ENCODE measurements around the gene ARSJ.

ARSJ gene

DNA sequence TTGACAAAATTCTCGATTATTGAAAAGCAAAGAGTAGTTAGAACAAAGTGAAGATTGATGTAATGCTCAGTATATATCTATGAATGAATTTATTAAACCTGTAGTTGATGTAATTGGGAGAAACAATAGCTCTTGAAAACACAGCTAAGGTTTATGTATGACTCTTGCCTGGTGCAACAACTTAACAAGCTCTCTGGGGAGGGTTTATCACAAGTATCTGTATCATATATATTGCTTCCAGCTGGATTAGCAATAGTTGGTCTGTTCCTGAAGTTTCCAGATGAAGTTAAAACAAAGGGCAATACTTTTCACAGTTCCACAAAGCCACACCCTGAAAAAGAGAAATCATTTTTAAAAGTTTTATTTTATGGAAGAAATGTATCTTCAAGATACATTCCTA lies 91.4 kb downstream of the ARSJ start:
- H2AFZ ChIP-seq (ENCODE audit: low read length) = no peak overlapping the region
- H3K4me2 ChIP-seq (ENCODE audit: low read depth, low read length, poor library complexity, severe bottlenecking) = no peak overlapping the region
- H3K79me2 ChIP-seq (ENCODE audit: insufficient read depth, low read length) = no peaks in the 10 kb centered on the region
- H3K4me1 ChIP-seq (ENCODE audit: insufficient read depth, low read length, poor library complexity, severe bottlenecking) = no peaks in the 10 kb centered on the region
- H4K20me1 ChIP-seq (ENCODE audit: insufficient read depth, low read length, poor library complexity, severe bottlenecking) = no peaks in the 10 kb centered on the region
- H3K9ac ChIP-seq (ENCODE audit: low read depth, low read length, poor library complexity, severe bottlenecking) = no peak overlapping the region
- H3K27me3 ChIP-seq (ENCODE audit: insufficient read depth, low read length, poor library complexity, severe bottlenecking) = no peaks in the 10 kb centered on the region
- no peaks in the 10 kb centered on the region for H3K36me3 ChIP-seq (ENCODE audit: insufficient read depth, low read length)
- no peaks in the 10 kb centered on the region for H3K9me3 ChIP-seq (ENCODE audit: insufficient read depth, low read depth, low read length)
- H3F3A ChIP-seq (ENCODE audit: low read depth) = no peaks in the 10 kb centered on the region
- no peak overlapping the region for H3K4me3 ChIP-seq (ENCODE audit: low read length, poor library complexity, severe bottlenecking)
- TF ChIP-seq EZH2phosphoT487 (IDR thresholded peaks at IDR 0.05; ENCODE audit: borderline replicate concordance) = no peak
- TF ChIP-seq, protein P1, sequence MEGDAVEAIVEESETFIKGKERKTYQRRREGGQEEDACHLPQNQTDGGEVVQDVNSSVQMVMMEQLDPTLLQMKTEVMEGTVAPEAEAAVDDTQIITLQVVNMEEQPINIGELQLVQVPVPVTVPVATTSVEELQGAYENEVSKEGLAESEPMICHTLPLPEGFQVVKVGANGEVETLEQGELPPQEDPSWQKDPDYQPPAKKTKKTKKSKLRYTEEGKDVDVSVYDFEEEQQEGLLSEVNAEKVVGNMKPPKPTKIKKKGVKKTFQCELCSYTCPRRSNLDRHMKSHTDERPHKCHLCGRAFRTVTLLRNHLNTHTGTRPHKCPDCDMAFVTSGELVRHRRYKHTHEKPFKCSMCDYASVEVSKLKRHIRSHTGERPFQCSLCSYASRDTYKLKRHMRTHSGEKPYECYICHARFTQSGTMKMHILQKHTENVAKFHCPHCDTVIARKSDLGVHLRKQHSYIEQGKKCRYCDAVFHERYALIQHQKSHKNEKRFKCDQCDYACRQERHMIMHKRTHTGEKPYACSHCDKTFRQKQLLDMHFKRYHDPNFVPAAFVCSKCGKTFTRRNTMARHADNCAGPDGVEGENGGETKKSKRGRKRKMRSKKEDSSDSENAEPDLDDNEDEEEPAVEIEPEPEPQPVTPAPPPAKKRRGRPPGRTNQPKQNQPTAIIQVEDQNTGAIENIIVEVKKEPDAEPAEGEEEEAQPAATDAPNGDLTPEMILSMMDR (conservative IDR thresholded peaks at IDR 0.05; ENCODE audit: low read length) = no peak
- no peaks in the 10 kb centered on the region for H3K9me2 ChIP-seq (replicated peaks; ENCODE audit: low read depth, low read length)

DNA sequence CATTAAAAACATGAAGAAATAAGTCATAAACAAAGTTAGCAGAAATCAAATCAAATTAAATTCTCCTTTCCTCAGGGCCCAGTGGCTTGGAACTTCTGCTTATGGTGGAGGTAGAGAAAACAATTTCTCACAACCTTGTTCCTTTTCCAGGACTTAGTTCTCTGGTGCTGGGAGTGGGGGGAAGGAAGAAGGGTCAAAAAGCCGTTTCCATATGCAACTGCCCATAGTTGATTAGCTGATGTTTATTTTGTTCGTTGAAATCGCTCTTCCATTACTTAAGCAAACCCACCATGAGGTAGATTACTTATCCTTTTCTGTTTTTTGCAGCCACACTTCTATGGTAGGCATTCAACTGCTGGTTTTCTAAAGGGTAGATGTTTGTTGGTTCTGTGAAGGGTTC lies 94.2 kb downstream of the ARSJ start:
- Histone ChIP-seq H3K79me2 (ENCODE audit: insufficient read depth, low read length) (no peaks in the 10 kb centered on the region), H3K4me2 (ENCODE audit: low read depth, low read length, poor library complexity, severe bottlenecking) (no peak overlapping the region), H3K4me3 (ENCODE audit: low read length, poor library complexity, severe bottlenecking) (no peak overlapping the region), H3K9me3 (ENCODE audit: insufficient read depth, low read depth, low read length) (no peaks in the 10 kb centered on the region), H3K9me2 (replicated peaks; ENCODE audit: low read depth, low read length) (no peaks in the 10 kb centered on the region), H3F3A (ENCODE audit: low read depth) (no peaks in the 10 kb centered on the region), H3K4me1 (ENCODE audit: insufficient read depth, low read length, poor library complexity, severe bottlenecking) (no peaks in the 10 kb centered on the region), H3K9ac (ENCODE audit: low read depth, low read length, poor library complexity, severe bottlenecking) (no peak overlapping the region), H3K36me3 (ENCODE audit: insufficient read depth, low read length) (no peaks in the 10 kb centered on the region), H3K27me3 (ENCODE audit: insufficient read depth, low read length, poor library complexity, severe bottlenecking) (no peaks in the 10 kb centered on the region), H4K20me1 (ENCODE audit: insufficient read depth, low read length, poor library complexity, severe bottlenecking) (no peaks in the 10 kb centered on the region), H2AFZ (ENCODE audit: low read length) (no peak overlapping the region)
- TF ChIP-seq, protein P1 (conservative IDR thresholded peaks at IDR 0.05; ENCODE audit: low read length) = no peak
- TF ChIP-seq EZH2phosphoT487 (IDR thresholded peaks at IDR 0.05; ENCODE audit: borderline replicate concordance) = no peak

- Histone ChIP-seq H3K4me3 (ENCODE audit: low read length, poor library complexity, severe bottlenecking) (no peak overlapping the region), H3F3A (ENCODE audit: low read depth) (no peaks in the 10 kb centered on the region), H3K9me3 (ENCODE audit: insufficient read depth, low read depth, low read length) (no peaks in the 10 kb centered on the region), H3K9me2 (replicated peaks; ENCODE audit: low read depth, low read length) (no peaks in the 10 kb centered on the region), H2AFZ (ENCODE audit: low read length) (no peak overlapping the region; the same call in 1 of the 2 replicates), H3K27me3 (ENCODE audit: insufficient read depth, low read length, poor library complexity, severe bottlenecking) (no peaks in the 10 kb centered on the region), H3K4me2 (ENCODE audit: low read depth, low read length, poor library complexity, severe bottlenecking) (no peak overlapping the region), H3K79me2 (ENCODE audit: insufficient read depth, low read length) (no peaks in the 10 kb centered on the region), H4K20me1 (ENCODE audit: insufficient read depth, low read length, poor library complexity, severe bottlenecking) (no peaks in the 10 kb centered on the region), H3K9ac (ENCODE audit: low read depth, low read length, poor library complexity, severe bottlenecking) (no peak overlapping the region), H3K36me3 (ENCODE audit: insufficient read depth, low read length) (no peaks in the 10 kb centered on the region), H3K4me1 (ENCODE audit: insufficient read depth, low read length, poor library complexity, severe bottlenecking) (no peaks in the 10 kb centered on the region)
- TF ChIP-seq, protein P1 (conservative IDR thresholded peaks at IDR 0.05; ENCODE audit: low read length) = no peak
- TF ChIP-seq EZH2phosphoT487 (IDR thresholded peaks at IDR 0.05; ENCODE audit: borderline replicate concordance) = no peak
These were observed 94.8 kb downstream of the ARSJ start for GRCh38 chr4:113884655-113885054.
